Measurements from ENCODE around the gene ISG15. TPM values are rescaled to one million over a fixed set of nuclear protein-coding genes. Genes with fewer than 3 reads are reported as not detected.
"Not testable (repeated sequence)": the region's sequence is repeated elsewhere in the genome, so short reads cannot be mapped to it uniquely, and the experiment has no call there.

The ISG15 gene
- total and polyA plus RNA-seq, 4 donors: 12.7 to 234 (median 131) TPM

DNA sequence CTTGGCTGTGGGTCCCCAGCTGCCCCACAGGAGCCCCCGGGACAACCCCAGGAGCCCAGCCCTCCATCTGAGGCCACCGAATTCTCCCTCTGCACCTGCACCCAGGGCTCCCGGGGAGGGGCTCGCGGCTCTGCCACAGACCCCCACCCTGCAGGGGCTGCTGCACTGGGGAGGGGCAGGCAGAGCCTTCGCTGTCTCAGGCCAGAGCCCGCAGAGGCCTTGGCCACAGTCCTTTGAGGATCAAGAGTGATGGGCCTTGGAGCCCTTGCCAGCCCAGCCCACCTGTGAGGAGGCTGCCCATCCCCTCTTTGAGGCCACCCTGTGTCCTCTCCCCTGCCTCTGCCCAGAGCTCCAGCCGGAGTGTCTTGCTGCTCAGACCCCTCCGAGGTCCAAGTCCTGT lies 37.9 kb upstream of the ISG15 start:
- peaks cover 0 to 25% (median 1%) of the 10 kb centered on the region in 3 donors for H3K27me3 ChIP-seq (ENCODE audit: control insufficient read depth in 3 of 3, insufficient read depth in 3 of 3, low read length in 2 of 3)
- H3K4me3 ChIP-seq: no peak overlapping the region
- H3K27ac ChIP-seq (ENCODE audit: low read depth in 1 of 2, low read length in 1 of 2): no peak overlapping the region
- H3K4me1 ChIP-seq (ENCODE audit: control insufficient read depth in 5 of 5, insufficient read depth in 5 of 5, low read length in 5 of 5): peaks cover 0 to 6% (median 0%) of the 10 kb centered on the region in 5 donors
- H3K36me3 ChIP-seq (ENCODE audit: control insufficient read depth in 4 of 4, insufficient read depth in 4 of 4, low read length in 4 of 4): no peaks in the 10 kb centered on the region
- WGBS, 2 donors: 65 to 82% methylated on average over 7 to 9 of the region's 9 CpGs
- no peak for ATAC-seq (ENCODE audit: insufficient read depth, low FRiP score)
- DNase-seq: no peak
- H3K9me3 ChIP-seq (ENCODE audit: control insufficient read depth in 4 of 4, insufficient read depth in 3 of 4, low read length in 3 of 4): peaks cover 0 to 2% (median 0%) of the 10 kb centered on the region in 4 donors
- no peak overlapping the region for H3K9ac ChIP-seq (ENCODE audit: insufficient read depth in 1 of 2, low read length in 2 of 2)
- TF ChIP-seq, protein P1, sequence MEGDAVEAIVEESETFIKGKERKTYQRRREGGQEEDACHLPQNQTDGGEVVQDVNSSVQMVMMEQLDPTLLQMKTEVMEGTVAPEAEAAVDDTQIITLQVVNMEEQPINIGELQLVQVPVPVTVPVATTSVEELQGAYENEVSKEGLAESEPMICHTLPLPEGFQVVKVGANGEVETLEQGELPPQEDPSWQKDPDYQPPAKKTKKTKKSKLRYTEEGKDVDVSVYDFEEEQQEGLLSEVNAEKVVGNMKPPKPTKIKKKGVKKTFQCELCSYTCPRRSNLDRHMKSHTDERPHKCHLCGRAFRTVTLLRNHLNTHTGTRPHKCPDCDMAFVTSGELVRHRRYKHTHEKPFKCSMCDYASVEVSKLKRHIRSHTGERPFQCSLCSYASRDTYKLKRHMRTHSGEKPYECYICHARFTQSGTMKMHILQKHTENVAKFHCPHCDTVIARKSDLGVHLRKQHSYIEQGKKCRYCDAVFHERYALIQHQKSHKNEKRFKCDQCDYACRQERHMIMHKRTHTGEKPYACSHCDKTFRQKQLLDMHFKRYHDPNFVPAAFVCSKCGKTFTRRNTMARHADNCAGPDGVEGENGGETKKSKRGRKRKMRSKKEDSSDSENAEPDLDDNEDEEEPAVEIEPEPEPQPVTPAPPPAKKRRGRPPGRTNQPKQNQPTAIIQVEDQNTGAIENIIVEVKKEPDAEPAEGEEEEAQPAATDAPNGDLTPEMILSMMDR (IDR thresholded peaks at IDR 0.05; ENCODE audit: control extremely low read depth, extremely low read depth): no peak

DNA sequence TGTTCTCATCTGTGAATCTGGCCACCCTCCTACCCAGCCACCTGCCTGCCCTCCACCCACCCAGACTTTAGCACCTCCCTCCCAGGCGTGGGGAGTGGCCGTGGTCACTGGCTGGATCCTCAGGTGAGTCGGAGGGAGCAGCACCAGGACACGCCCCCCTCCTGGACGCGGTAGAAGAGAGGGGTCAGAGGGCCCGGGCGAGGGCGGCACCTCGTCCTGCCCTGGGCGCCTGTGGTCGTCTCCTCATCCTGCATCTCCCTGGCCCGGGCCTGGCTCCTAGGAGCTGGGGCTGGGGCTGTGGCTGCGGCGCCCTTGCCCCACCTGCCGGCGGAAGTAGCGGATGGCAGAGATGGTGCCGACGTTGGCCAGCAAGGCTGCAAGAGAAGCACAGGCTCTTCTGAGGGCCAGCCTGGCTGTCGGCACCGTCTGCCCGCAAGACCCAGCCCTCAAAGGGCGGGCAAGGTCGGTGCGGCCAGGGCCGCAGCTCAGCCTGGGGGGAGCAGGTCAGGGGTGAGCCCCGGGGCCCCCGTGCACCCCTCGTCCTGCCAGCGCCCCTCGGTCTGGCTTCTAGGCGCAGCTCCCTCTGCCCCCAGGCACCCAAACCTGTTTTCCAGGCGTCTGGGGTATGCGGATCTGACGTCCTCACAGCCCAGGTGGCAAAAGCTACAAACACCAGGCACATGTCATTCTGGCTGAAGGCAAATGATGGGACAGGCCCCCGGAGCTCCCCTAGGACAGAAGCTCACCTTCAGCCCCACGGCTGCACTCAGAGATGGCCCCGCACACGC lies 37.2 kb upstream of the ISG15 start:
- no peak overlapping the region for H3K9ac ChIP-seq (ENCODE audit: insufficient read depth in 1 of 2, low read length in 2 of 2)
- no peak overlapping the region for H3K4me3 ChIP-seq
- DNase-seq: peak; percentile 76 to 82 (median 77)

DNA sequence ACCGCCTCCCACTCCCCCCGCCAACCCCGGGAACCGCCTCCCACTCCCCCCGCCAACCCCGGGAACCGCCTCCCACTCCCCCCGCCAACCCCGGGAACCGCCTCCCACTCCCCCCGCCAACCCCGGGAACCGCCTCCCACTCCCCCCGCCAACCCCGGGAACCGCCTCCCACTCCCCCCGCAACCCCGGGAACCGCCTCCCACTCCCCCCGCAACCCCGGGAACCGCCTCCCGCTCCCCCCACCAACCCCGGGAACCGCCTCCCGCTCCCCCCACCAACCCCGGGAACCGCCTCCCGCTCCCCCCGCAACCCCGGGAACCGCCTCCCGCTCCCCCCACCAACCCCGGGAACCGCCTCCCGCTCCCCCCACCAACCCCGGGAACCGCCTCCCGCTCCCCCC lies 36.5 kb upstream of the ISG15 start:
- not testable (repeated sequence) for H3K27ac ChIP-seq (ENCODE audit: low read depth in 1 of 2, low read length in 1 of 2); ATAC-seq (ENCODE audit: insufficient read depth, low FRiP score); H3K4me3 ChIP-seq; H3K9me3 ChIP-seq (ENCODE audit: control insufficient read depth in 4 of 4, insufficient read depth in 3 of 4, low read length in 3 of 4); H3K9ac ChIP-seq (ENCODE audit: insufficient read depth in 1 of 2, low read length in 2 of 2); DNase-seq; H3K4me1 ChIP-seq (ENCODE audit: control insufficient read depth in 5 of 5, insufficient read depth in 5 of 5, low read length in 5 of 5); H3K36me3 ChIP-seq (ENCODE audit: control insufficient read depth in 4 of 4, insufficient read depth in 4 of 4, low read length in 4 of 4)
- WGBS, 2 donors: 64 to 72% methylated on average over 14 to 15 of the region's 39 CpGs
- peaks cover 0 to 15% (median 0%) of the 10 kb centered on the region in 3 donors for H3K27me3 ChIP-seq (ENCODE audit: control insufficient read depth in 3 of 3, insufficient read depth in 3 of 3, low read length in 2 of 3)

More for the DNA sequence above, 37.2 kb upstream of the ISG15 start:
- Histone ChIP-seq H3K4me1 (ENCODE audit: control insufficient read depth in 5 of 5, insufficient read depth in 5 of 5, low read length in 5 of 5) (peaks cover 0 to 6% (median 0%) of the 10 kb centered on the region in 5 donors), H3K9me3 (ENCODE audit: control insufficient read depth in 4 of 4, insufficient read depth in 3 of 4, low read length in 3 of 4) (peaks cover 0 to 2% (median 0%) of the 10 kb centered on the region in 4 donors), H3K27me3 (ENCODE audit: control insufficient read depth in 3 of 3, insufficient read depth in 3 of 3, low read length in 2 of 3) (peaks cover 0 to 19% (median 0%) of the 10 kb centered on the region in 3 donors), H3K36me3 (ENCODE audit: control insufficient read depth in 4 of 4, insufficient read depth in 4 of 4, low read length in 4 of 4) (no peaks in the 10 kb centered on the region), H3K27ac (ENCODE audit: low read depth in 1 of 2, low read length in 1 of 2) (no peak overlapping the region)
- WGBS, 2 donors: 3 to 5% methylated on average over 28 to 40 of the region's 40 CpGs
- TF ChIP-seq, protein P1 (IDR thresholded peaks at IDR 0.05; ENCODE audit: control extremely low read depth, extremely low read depth): peak; percentile 32
- ATAC-seq (ENCODE audit: insufficient read depth, low FRiP score): no peak

DNA sequence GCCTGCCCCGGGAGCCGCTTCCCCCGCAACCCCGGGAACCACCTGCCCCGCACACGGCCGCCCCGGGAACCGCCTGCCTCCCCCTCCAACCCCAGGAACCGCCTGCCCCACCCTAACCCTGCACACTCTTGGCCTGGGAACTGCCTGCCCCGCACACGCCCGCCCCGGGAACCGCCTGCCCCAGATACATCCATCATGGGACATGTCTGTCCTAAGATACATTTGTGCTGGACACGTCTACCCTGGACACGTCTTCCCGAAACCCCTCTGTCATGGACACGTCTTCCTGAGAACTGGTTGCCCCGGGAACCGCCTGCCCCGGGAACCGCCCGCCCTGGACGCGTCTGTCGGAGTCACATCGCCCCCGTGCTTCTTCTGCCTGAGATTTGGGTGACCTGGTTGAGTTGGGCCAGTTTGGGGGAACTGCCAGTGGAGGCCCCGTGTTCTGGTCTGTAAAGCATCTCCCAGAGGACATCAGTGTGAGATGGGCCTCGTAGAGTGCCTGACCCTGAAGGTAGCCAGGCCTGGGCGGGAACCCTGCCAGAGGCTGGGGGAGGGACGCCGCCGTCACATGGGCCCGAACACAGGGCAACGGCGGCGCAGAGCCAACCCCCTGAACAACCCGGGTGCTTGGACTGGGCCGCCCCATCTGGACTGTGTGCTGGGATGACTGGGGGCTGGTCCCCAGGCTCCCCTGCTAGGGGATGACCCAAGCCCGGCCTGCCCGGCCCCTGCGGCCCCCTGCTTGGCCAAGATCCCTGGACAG lies 35.0 kb upstream of the ISG15 start:
- peaks cover 0 to 2% (median 0%) of the 10 kb centered on the region in 4 donors for H3K9me3 ChIP-seq (ENCODE audit: control insufficient read depth in 4 of 4, insufficient read depth in 3 of 4, low read length in 3 of 4)
- no peak overlapping the region for H3K27ac ChIP-seq (ENCODE audit: low read depth in 1 of 2, low read length in 1 of 2)
- no peak overlapping the region for H3K4me3 ChIP-seq
- 86 to 88% methylated on average over 44 of the region's 44 CpGs for WGBS, 2 donors
- no peak overlapping the region for H3K9ac ChIP-seq (ENCODE audit: insufficient read depth in 1 of 2, low read length in 2 of 2)
- TF ChIP-seq, protein P1 (IDR thresholded peaks at IDR 0.05; ENCODE audit: control extremely low read depth, extremely low read depth): no peak
- ATAC-seq (ENCODE audit: insufficient read depth, low FRiP score) (no peak), DNase-seq (no peak)
- peaks cover 0 to 21% (median 5%) of the 10 kb centered on the region in 3 donors for H3K27me3 ChIP-seq (ENCODE audit: control insufficient read depth in 3 of 3, insufficient read depth in 3 of 3, low read length in 2 of 3)
- peaks cover 0 to 6% (median 0%) of the 10 kb centered on the region in 5 donors for H3K4me1 ChIP-seq (ENCODE audit: control insufficient read depth in 5 of 5, insufficient read depth in 5 of 5, low read length in 5 of 5)
- no peaks in the 10 kb centered on the region for H3K36me3 ChIP-seq (ENCODE audit: control insufficient read depth in 4 of 4, insufficient read depth in 4 of 4, low read length in 4 of 4)
